ENCODE results near the gene CIP2A.
A peak's percentile ranks its signal among the peaks of the same experiment; 100 is the strongest.

CIP2A gene

GRCh38 chr3:108555966-108556581, 33.2 kb downstream of the CIP2A start:
- no peak for DNase-seq

GRCh38 chr3:108554913-108555571, 34.2 kb downstream of the CIP2A start:
- no peak for DNase-seq

- DNase-seq = no peak
Observed at GRCh38 chr3:108554229-108554628, 35.0 kb downstream of the CIP2A start.

GRCh38 chr3:108552267-108553159, 36.7 kb downstream of the CIP2A start:
- DNase-seq = peak; percentile 46

GRCh38 chr3:108548886-108549285, 40.4 kb downstream of the CIP2A start:
- no peak for DNase-seq

- DNase-seq = no peak
Observed at GRCh38 chr3:108548304-108548703, 40.9 kb downstream of the CIP2A start.

GRCh38 chr3:108546692-108547091, 42.5 kb downstream of the CIP2A start:
- no peak for DNase-seq

- DNase-seq = no peak
Observed at GRCh38 chr3:108546247-108546646, 43.0 kb downstream of the CIP2A start.

- DNase-seq = no peak
Observed at GRCh38 chr3:108538083-108538482, 51.2 kb downstream of the CIP2A start.

GRCh38 chr3:108528459-108529252, 60.6 kb downstream of the CIP2A start:
- DNase-seq = no peak

GRCh38 chr3:108527817-108528216, 61.4 kb downstream of the CIP2A start:
- no peak for DNase-seq

GRCh38 chr3:108527109-108527508, 62.1 kb downstream of the CIP2A start:
- DNase-seq = no peak

- DNase-seq = no peak
Observed at GRCh38 chr3:108525971-108526370, 63.3 kb downstream of the CIP2A start.

- no peak for DNase-seq
Observed at GRCh38 chr3:108525256-108525655, 64.0 kb downstream of the CIP2A start.

GRCh38 chr3:108524537-108524936, 64.7 kb downstream of the CIP2A start:
- DNase-seq = no peak

GRCh38 chr3:108518895-108519294, 70.3 kb downstream of the CIP2A start:
- peak; percentile 23 for DNase-seq

- DNase-seq = no peak
Observed at GRCh38 chr3:108516881-108517280, 72.4 kb downstream of the CIP2A start.

GRCh38 chr3:108513961-108514360, 75.3 kb downstream of the CIP2A start:
- DNase-seq = peak; percentile 13

- DNase-seq = no peak
Observed at GRCh38 chr3:108512671-108513070, 76.6 kb downstream of the CIP2A start.

GRCh38 chr3:108511490-108511889, 77.7 kb downstream of the CIP2A start:
- DNase-seq = no peak

- peak; percentile 22 for DNase-seq
Observed at GRCh38 chr3:108511055-108511454, 78.2 kb downstream of the CIP2A start.

GRCh38 chr3:108510496-108510895, 78.7 kb downstream of the CIP2A start, which contains the start of gene MYH15:
MYH15 (minus strand) TSS chr3:108510596; CDS start chr3:108510530, 66 bp downstream.
- DNase-seq = no peak

GRCh38 chr3:108509871-108510270, 79.4 kb downstream of the CIP2A start:
- DNase-seq = no peak

Data from NCI-H69 (cell line).